ENCODE results near the gene MEDAG. TPM values are rescaled to one million over a fixed set of nuclear protein-coding genes. Genes with fewer than 3 reads are reported as not detected.
A peak's percentile ranks its signal among the peaks of the same experiment; 100 is the strongest.

MEDAG gene
- total and polyA plus RNA-seq, 4 experiments from 2014 or later = 0.29 TPM; not detected in 3

DNA sequence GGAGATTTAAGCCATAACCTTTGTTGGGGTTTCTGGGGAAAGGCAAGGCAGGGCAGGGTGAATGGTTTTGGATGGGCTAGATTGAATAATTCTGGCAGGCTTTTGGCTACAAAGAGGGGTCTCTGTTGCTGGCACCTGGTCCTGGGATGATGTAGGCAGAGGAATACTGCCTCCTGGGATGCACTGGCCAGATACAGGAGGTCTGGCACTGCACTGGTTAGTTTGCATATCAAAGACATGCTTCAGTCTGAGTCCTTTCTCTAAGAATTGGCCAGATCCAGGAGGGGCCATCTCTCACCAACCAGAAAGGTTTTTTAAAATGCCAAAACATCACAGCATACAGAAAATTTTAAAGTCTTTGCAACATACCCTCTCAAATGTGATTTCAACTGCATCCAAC, 8.0 kb upstream of the MEDAG start:
- Histone ChIP-seq H3K9me3 (ENCODE audit: control insufficient read depth in 1 of 2, low read length in 2 of 2) (no peaks in the 10 kb centered on the region), H3K36me3 (ENCODE audit: insufficient read depth, low read length) (no peaks in the 10 kb centered on the region), H3K4me3 (ENCODE audit: low read length in 2 of 2) (no peak overlapping the region), H3K4me1 (ENCODE audit: insufficient read depth, low read length) (no peaks in the 10 kb centered on the region), H3K27ac (ENCODE audit: low read depth, low read length) (no peak overlapping the region), H3K27me3 (ENCODE audit: insufficient read depth, low read length) (no peaks in the 10 kb centered on the region)
- ChIA-PET POLR2A (ENCODE audit: partially characterized antibody) (no interaction called here), CTCF (ENCODE audit: partially characterized antibody) (interaction anchor here (1.2 kb wide), 1 partner anchor 33 kb away, joined by 5 read pairs; no protein-coding TSS in a partner anchor)
- H3K27me3 Mint-ChIP-seq = peaks cover 17 to 39% of the 10 kb centered on the region in 2 donors
- no peak overlapping the region for H3K27ac Mint-ChIP-seq
- H3K4me3 Mint-ChIP-seq = no peak overlapping the region
- no peaks in the 10 kb centered on the region for H3K36me3 Mint-ChIP-seq
- H3K4me1 Mint-ChIP-seq = peaks cover 0 to 13% (median 3%) of the 10 kb centered on the region in 4 donors
- intact Hi-C loops (cut with micrococcal nuclease) = no loop called here
- no peak for DNase-seq
- peaks cover 0 to 3% (median 0%) of the 10 kb centered on the region in 8 donors for H3K9me3 Mint-ChIP-seq

GRCh38 chr13:30898678-30899241, 7.3 kb upstream of the MEDAG start:
- Histone ChIP-seq H3K27ac (ENCODE audit: low read depth, low read length) (no peak overlapping the region), H3K27me3 (ENCODE audit: insufficient read depth, low read length) (no peaks in the 10 kb centered on the region), H3K36me3 (ENCODE audit: insufficient read depth, low read length) (no peaks in the 10 kb centered on the region), H3K9me3 (ENCODE audit: control insufficient read depth in 1 of 2, low read length in 2 of 2) (no peaks in the 10 kb centered on the region), H3K4me1 (ENCODE audit: insufficient read depth, low read length) (no peaks in the 10 kb centered on the region), H3K4me3 (ENCODE audit: low read length in 2 of 2) (no peak overlapping the region)
- DNase-seq = no peak
- Mint-ChIP-seq H3K4me3 (no peak overlapping the region), H3K9me3 (peaks cover 0 to 3% (median 0%) of the 10 kb centered on the region in 8 donors), H3K27me3 (peaks cover 20 to 46% of the 10 kb centered on the region in 2 donors), H3K27ac (no peak overlapping the region), H3K36me3 (no peaks in the 10 kb centered on the region), H3K4me1 (peaks cover 0 to 13% (median 3%) of the 10 kb centered on the region in 4 donors)
- intact Hi-C loops (cut with micrococcal nuclease) = no loop called here
- CTCF ChIA-PET (ENCODE audit: partially characterized antibody) = no interaction called here
- POLR2A ChIA-PET (ENCODE audit: partially characterized antibody) = no interaction called here

GRCh38 chr13:30900436-30900835, 5.6 kb upstream of the MEDAG start:
- Mint-ChIP-seq H3K27ac (peak overlapping the region in 1 of 7 donors; percentile 78), H3K4me3 (no peak overlapping the region), H3K9me3 (peaks cover 0 to 4% (median 0%) of the 10 kb centered on the region in 8 donors), H3K36me3 (no peaks in the 10 kb centered on the region), H3K27me3 (peaks cover 34 to 62% of the 10 kb centered on the region in 2 donors), H3K4me1 (peaks cover 3 to 14% (median 3%) of the 10 kb centered on the region in 4 donors)
- ChIA-PET POLR2A (ENCODE audit: partially characterized antibody) (no interaction called here), CTCF (ENCODE audit: partially characterized antibody) (interaction anchor here (1.2 kb wide), 1 partner anchor 10 kb away, joined by 3 read pairs; no protein-coding TSS in a partner anchor)
- Histone ChIP-seq H3K9me3 (ENCODE audit: control insufficient read depth in 1 of 2, low read length in 2 of 2) (no peaks in the 10 kb centered on the region), H3K36me3 (ENCODE audit: insufficient read depth, low read length) (no peaks in the 10 kb centered on the region), H3K4me1 (ENCODE audit: insufficient read depth, low read length) (no peaks in the 10 kb centered on the region), H3K4me3 (ENCODE audit: low read length in 2 of 2) (no peak overlapping the region), H3K27ac (ENCODE audit: low read depth, low read length) (no peak overlapping the region), H3K27me3 (ENCODE audit: insufficient read depth, low read length) (no peaks in the 10 kb centered on the region)
- no peak for DNase-seq
- intact Hi-C loops (cut with micrococcal nuclease) = no loop called here

DNA sequence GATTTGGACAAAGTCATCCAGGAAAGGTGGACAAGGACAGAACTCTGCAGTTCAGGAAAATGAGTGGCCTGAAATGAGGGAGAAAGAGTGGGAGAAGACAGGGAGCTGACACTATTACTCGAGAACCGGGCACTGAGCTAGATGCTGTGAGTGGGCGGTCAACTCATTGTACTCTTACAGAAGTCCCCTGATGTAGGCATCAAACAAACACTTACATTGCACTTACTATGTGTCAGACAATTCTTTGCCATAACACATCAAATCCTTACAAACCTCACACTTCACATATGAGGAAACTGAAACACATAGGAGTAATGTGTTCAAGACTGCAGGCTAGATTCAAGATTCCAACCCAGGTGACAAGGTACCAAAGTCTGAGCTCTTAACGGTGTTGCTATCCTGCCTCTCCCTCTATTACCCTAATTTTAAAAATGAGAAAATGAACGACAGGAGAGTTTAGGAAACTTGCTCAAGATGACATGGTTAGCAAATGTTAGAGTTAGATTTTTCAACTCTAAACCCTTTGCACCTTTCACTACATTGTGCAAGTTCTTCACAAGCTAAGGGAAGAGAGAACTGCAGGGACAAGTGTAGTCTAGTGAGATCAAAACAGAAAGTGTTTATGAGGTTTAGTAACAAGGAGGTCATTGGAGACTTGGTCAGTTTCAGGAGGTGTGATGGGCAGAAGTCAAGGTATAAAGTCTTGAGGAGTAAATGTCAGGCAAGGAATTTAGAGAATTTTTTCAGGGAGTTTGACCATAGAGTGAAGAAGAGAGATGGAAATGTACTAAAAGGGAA, 4.9 kb upstream of the MEDAG start:
- no peaks in the 10 kb centered on the region for H3K36me3 Mint-ChIP-seq
- H3K27me3 ChIP-seq (ENCODE audit: insufficient read depth, low read length) = no peaks in the 10 kb centered on the region
- peak overlapping the region in 1 of 7 donors; percentile 22 for H3K27ac Mint-ChIP-seq
- intact Hi-C loops (cut with micrococcal nuclease) = no loop called here
- H3K4me1 ChIP-seq (ENCODE audit: insufficient read depth, low read length) = no peaks in the 10 kb centered on the region
- ChIA-PET CTCF (ENCODE audit: partially characterized antibody) (interaction anchor here (1.2 kb wide), 1 partner anchor 9 kb away, joined by 3 read pairs; no protein-coding TSS in a partner anchor), POLR2A (ENCODE audit: partially characterized antibody) (no interaction called here)
- H3K9me3 Mint-ChIP-seq = peaks cover 0 to 5% (median 0%) of the 10 kb centered on the region in 8 donors
- no peaks in the 10 kb centered on the region for H3K9me3 ChIP-seq (ENCODE audit: control insufficient read depth in 1 of 2, low read length in 2 of 2)
- H3K4me3 Mint-ChIP-seq = no peak overlapping the region
- peaks cover 38 to 65% of the 10 kb centered on the region in 2 donors for H3K27me3 Mint-ChIP-seq
- peaks cover 5 to 17% (median 6%) of the 10 kb centered on the region in 4 donors for H3K4me1 Mint-ChIP-seq
- no peak for DNase-seq
- H3K4me3 ChIP-seq (ENCODE audit: low read length in 2 of 2) = no peak overlapping the region
- no peaks in the 10 kb centered on the region for H3K36me3 ChIP-seq (ENCODE audit: insufficient read depth, low read length)
- no peak overlapping the region for H3K27ac ChIP-seq (ENCODE audit: low read depth, low read length)

GRCh38 chr13:30904043-30904442, 2.0 kb upstream of the MEDAG start:
- ChIA-PET POLR2A (ENCODE audit: partially characterized antibody) (no interaction called here), CTCF (ENCODE audit: partially characterized antibody) (no interaction called here)
- DNase-seq = no peak
- intact Hi-C loops (cut with micrococcal nuclease) = no loop called here
- Histone ChIP-seq H3K4me3 (ENCODE audit: low read length in 2 of 2) (no peak overlapping the region), H3K4me1 (ENCODE audit: insufficient read depth, low read length) (peaks cover 6% of the 10 kb centered on the region), H3K36me3 (ENCODE audit: insufficient read depth, low read length) (no peaks in the 10 kb centered on the region), H3K27ac (ENCODE audit: low read depth, low read length) (no peak overlapping the region), H3K9me3 (ENCODE audit: control insufficient read depth in 1 of 2, low read length in 2 of 2) (no peaks in the 10 kb centered on the region), H3K27me3 (ENCODE audit: insufficient read depth, low read length) (peaks cover 9% of the 10 kb centered on the region)
- Mint-ChIP-seq H3K27me3 (peaks cover 52 to 63% of the 10 kb centered on the region in 2 donors), H3K27ac (no peak overlapping the region), H3K36me3 (no peaks in the 10 kb centered on the region), H3K4me1 (peaks cover 7 to 24% (median 14%) of the 10 kb centered on the region in 4 donors), H3K4me3 (no peak overlapping the region), H3K9me3 (peaks cover 0 to 5% (median 0%) of the 10 kb centered on the region in 8 donors)

DNA sequence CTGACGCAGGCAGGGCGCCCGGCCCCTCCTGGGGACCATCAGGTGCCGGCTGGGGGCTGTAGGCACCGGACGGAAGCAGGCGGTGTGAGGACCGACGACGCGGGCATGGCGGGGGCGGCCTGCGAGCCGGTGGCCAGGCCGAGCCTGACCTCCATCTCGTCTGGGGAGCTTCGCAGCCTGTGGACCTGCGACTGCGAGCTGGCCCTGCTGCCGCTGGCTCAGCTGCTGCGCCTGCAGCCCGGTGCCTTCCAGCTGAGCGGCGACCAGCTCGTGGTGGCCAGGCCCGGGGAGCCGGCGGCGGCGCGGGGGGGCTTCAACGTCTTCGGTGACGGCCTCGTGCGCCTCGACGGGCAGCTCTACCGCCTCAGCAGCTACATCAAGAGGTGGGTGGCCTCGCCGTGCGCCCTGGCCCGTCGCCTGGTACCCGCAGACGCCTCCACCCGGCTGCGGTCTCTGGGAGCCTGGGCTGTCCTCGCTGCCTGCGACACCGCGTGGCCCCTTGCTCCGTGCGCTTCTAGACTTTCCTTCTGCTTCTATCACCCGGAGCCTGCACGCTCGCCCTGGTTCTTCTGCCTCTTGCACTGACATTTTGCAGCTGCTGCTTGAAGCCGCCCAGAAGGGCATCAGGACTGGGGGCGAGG, 460 bp downstream of the MEDAG start:
- H3K9me3 Mint-ChIP-seq = peaks cover 0 to 5% (median 0%) of the 10 kb centered on the region in 8 donors
- Histone ChIP-seq H3K9me3 (ENCODE audit: control insufficient read depth in 1 of 2, low read length in 2 of 2) (no peaks in the 10 kb centered on the region), H3K27ac (ENCODE audit: low read depth, low read length) (no peak overlapping the region), H3K36me3 (ENCODE audit: insufficient read depth, low read length) (no peaks in the 10 kb centered on the region), H3K4me1 (ENCODE audit: insufficient read depth, low read length) (peaks cover 6% of the 10 kb centered on the region), H3K27me3 (ENCODE audit: insufficient read depth, low read length) (peaks cover 9% of the 10 kb centered on the region), H3K4me3 (ENCODE audit: low read length in 2 of 2) (no peak overlapping the region)
- intact Hi-C loops (cut with micrococcal nuclease) = no loop called here
- peaks cover 4 to 17% (median 12%) of the 10 kb centered on the region in 4 donors for H3K4me1 Mint-ChIP-seq
- no peak for DNase-seq
- ChIA-PET POLR2A (ENCODE audit: partially characterized antibody) (no interaction called here), CTCF (ENCODE audit: partially characterized antibody) (no interaction called here)
- no peak overlapping the region for H3K27ac Mint-ChIP-seq
- H3K27me3 Mint-ChIP-seq = peaks cover 50 to 51% of the 10 kb centered on the region in 2 donors
- peak overlapping the region in 1 of 8 donors; percentile 7 for H3K4me3 Mint-ChIP-seq
- no peaks in the 10 kb centered on the region for H3K36me3 Mint-ChIP-seq
